ENCODE measurements around the gene ARSJ. TPM values are rescaled to one million over a fixed set of nuclear protein-coding genes. Genes with fewer than 3 reads are reported as not detected.
"Not testable (repeated sequence)": the region's sequence is repeated elsewhere in the genome, so short reads cannot be mapped to it uniquely, and the experiment has no call there.

Gene ARSJ
- total RNA-seq, 6 experiments from 2014 or later = 33.4 to 40.6 (median 36.1) TPM

DNA sequence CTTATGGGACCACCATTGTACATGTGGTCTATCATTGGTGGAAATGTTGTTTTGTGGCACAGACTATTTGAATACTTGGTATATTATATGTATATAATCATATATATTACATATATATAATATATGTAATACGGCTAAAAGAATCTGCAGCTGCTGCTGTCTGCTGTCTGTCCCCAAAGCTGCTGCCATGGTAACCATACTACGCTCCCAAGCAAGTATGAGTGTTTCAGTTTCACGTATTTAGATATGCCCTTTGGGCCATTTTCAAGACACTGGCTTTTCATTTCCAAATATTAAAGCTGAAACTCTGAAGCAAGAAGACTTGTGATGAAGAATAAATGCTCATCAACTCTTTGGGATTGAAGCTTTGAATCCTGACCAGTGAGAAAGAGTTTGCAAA lies 42.0 kb upstream of the ARSJ start:
- no peaks in the 10 kb centered on the region for H3K9me3 Mint-ChIP-seq
- TF ChIP-seq, protein P1, sequence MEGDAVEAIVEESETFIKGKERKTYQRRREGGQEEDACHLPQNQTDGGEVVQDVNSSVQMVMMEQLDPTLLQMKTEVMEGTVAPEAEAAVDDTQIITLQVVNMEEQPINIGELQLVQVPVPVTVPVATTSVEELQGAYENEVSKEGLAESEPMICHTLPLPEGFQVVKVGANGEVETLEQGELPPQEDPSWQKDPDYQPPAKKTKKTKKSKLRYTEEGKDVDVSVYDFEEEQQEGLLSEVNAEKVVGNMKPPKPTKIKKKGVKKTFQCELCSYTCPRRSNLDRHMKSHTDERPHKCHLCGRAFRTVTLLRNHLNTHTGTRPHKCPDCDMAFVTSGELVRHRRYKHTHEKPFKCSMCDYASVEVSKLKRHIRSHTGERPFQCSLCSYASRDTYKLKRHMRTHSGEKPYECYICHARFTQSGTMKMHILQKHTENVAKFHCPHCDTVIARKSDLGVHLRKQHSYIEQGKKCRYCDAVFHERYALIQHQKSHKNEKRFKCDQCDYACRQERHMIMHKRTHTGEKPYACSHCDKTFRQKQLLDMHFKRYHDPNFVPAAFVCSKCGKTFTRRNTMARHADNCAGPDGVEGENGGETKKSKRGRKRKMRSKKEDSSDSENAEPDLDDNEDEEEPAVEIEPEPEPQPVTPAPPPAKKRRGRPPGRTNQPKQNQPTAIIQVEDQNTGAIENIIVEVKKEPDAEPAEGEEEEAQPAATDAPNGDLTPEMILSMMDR (IDR thresholded peaks at IDR 0.05) = no peak
- H3K4me3 Mint-ChIP-seq = no peak overlapping the region
- no peak overlapping the region for H3K27ac Mint-ChIP-seq
- DNase-seq = no peak
- H3K4me1 Mint-ChIP-seq (ENCODE audit: low read depth) = peaks cover 9% of the 10 kb centered on the region; the same call in 1 of the 2 replicates
- no peaks in the 10 kb centered on the region for H3K36me3 Mint-ChIP-seq (ENCODE audit: low read depth)
- peaks cover 2% of the 10 kb centered on the region; the same call in 1 of the 2 replicates for H3K27me3 Mint-ChIP-seq (ENCODE audit: insufficient read depth)

DNA sequence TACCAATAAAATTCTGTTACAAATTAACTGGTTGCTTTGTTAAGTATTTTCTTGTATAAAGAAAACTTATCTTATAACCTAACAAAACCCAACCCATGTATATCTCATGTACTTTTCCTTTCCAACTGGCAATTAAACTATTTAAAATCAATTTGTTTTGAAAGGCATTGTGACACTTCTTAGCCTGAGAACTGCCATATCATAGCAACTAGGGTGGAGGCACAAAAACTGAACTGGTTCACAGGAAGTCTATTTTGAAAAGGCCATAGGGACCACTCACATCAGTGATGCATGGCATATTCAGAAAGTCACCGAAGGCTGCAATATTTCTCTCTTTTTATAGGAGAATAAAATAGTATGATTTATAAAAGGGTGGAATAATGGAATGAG lies 40.5 kb upstream of the ARSJ start:
- Mint-ChIP-seq H3K4me3 (no peak overlapping the region), H3K27ac (no peak overlapping the region), H3K9me3 (no peaks in the 10 kb centered on the region), H3K4me1 (ENCODE audit: low read depth) (peaks cover 17% of the 10 kb centered on the region), H3K27me3 (ENCODE audit: insufficient read depth) (peaks cover 2% of the 10 kb centered on the region; the same call in 1 of the 2 replicates), H3K36me3 (ENCODE audit: low read depth) (no peaks in the 10 kb centered on the region)
- DNase-seq = no peak
- TF ChIP-seq, protein P1 (IDR thresholded peaks at IDR 0.05) = no peak

DNA sequence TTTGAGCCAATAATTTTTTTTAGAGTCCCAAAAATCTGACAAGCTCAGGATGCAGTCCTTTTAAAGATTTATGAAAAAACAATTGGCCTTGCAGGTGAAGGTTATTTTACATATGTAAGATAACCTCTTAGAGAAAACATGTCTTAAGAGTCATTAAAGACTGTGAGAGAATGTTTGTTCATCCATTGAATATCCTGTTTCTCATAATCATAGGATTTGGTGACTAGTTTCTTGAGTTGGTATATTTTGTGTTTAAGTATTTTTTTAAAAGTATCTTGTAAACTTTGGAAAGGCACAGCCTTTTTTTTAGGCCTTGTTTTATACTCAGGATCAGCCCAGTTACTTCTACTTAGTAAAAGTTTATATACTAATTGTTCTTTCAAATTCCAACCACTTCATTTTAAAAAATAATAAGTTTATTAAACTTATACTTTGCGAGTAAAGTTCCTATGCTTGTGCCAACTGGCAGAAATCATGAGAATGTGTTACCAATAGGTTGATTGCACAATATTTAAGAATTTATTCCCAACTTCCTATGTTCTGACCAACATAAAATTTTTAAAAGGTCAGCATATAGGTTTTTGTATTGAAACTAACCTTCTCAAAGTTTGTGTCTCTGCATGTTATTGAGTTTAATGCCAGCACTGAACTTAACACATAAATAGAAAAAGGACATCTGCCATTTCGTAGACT lies 40.0 kb upstream of the ARSJ start:
- TF ChIP-seq, protein P1 (IDR thresholded peaks at IDR 0.05) = no peak
- Mint-ChIP-seq H3K27me3 (ENCODE audit: insufficient read depth) (peaks cover 2% of the 10 kb centered on the region; the same call in 1 of the 2 replicates), H3K4me1 (ENCODE audit: low read depth) (peaks cover 23% of the 10 kb centered on the region), H3K9me3 (no peaks in the 10 kb centered on the region), H3K4me3 (no peak overlapping the region), H3K36me3 (ENCODE audit: low read depth) (no peaks in the 10 kb centered on the region), H3K27ac (no peak overlapping the region)
- DNase-seq = no peak

DNA sequence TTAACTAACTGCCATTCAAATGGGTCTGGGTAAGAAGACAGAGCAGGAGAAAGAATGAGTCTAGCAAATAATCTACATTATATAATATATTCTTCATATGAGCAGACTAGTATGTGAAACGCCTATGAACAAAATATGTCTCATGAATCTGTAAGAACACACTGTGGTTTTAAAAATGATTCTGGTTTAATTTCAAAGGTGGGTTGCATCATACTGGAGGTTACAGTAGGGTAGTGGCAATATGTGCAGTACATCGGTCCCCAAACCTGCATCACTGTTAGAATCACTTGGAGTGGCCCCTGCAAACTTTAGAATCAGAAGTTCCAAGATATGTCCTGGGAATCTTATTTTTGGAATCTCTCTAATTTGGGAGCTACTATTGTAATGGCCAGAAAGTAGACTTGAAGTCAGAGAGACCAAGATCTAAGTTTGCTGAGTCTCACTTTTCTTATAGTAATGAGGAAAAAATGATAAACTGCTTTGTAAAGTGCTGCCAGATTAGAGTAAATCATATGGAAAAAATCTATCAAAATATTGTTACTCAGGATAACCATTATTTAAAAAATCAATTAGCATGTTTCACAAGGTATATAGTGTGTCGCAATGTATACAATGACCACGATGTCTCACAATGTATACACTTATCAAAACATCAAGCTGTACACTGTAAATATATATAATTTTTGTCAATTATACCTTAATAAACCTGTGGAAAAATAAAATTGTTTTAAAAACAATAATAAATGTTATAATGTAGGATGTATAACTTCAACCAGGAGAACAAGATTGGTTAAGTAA lies 37.9 kb upstream of the ARSJ start:
- Mint-ChIP-seq H3K36me3 (ENCODE audit: low read depth) (peaks cover 3% of the 10 kb centered on the region; the same call in 1 of the 2 replicates), H3K27me3 (ENCODE audit: insufficient read depth) (peaks cover 2% of the 10 kb centered on the region; the same call in 1 of the 2 replicates), H3K4me1 (ENCODE audit: low read depth) (peaks cover 26% of the 10 kb centered on the region), H3K9me3 (no peaks in the 10 kb centered on the region), H3K27ac (no peak overlapping the region), H3K4me3 (no peak overlapping the region)
- TF ChIP-seq, protein P1 (IDR thresholded peaks at IDR 0.05) = no peak
- no peak for DNase-seq

DNA sequence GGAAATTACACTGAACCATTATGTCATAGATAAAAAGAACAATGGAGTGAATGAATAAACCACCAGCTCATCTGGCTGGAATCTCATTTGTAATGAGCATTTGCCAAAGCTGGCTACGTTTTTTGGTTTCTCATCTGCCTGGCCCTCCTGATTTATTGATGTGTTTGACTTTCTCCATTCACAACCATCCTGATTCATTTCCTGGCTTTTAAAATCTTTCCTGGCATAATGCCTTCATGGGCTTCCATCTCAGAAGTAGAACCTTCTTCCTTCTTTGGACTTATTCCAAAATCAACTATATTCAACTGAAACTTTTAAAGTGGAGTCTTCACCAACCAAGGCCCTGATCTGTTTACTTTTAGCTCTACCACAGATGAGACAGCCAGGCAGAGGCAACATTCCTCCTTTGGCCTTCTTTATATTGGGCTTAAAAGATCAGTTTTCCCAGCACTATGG lies 36.0 kb upstream of the ARSJ start:
- TF ChIP-seq, protein P1 (IDR thresholded peaks at IDR 0.05) = no peak
- DNase-seq = peak; percentile 99
- Mint-ChIP-seq H3K36me3 (ENCODE audit: low read depth) (peaks cover 16% of the 10 kb centered on the region), H3K9me3 (peaks cover 15% of the 10 kb centered on the region), H3K4me3 (peak overlapping the region; percentile 67), H3K4me1 (ENCODE audit: low read depth) (peaks cover 26% of the 10 kb centered on the region), H3K27me3 (ENCODE audit: insufficient read depth) (peaks cover 2% of the 10 kb centered on the region; the same call in 1 of the 2 replicates), H3K27ac (peak overlapping the region; percentile 76)

DNA sequence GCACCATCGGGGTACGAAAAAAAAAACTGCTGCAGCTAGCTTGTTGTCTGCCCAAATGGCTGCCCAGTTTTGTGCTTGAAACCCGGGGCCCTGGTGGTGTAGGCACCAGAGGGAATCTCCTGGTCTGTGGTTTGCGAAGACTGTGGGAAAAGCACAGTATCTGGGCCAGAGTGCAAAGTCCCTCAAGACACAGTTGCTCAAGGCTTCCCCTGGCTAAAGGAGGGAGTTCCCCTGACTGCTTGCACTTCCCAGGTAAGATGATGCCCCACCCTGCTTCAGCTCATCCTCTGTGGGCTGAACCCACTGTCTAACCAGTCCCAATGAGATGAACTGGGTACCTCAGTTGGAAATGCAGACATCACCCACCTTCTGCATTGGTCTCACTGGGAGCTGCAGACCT lies 33.8 kb upstream of the ARSJ start:
- Mint-ChIP-seq H3K4me1 (ENCODE audit: low read depth) (peaks cover 17% of the 10 kb centered on the region), H3K9me3 (peaks cover 22% of the 10 kb centered on the region), H3K36me3 (ENCODE audit: low read depth) (peaks cover 31% of the 10 kb centered on the region)
- not testable (repeated sequence) for DNase-seq; H3K27ac Mint-ChIP-seq; H3K27me3 Mint-ChIP-seq (ENCODE audit: insufficient read depth); H3K4me3 Mint-ChIP-seq

All from HFFc6 (cell line).